ENCODE measurements around the gene WDFY4. TPM values are rescaled to one million over a fixed set of nuclear protein-coding genes. Genes with fewer than 3 reads are reported as not detected.

The WDFY4 gene
- total RNA-seq, 1 experiment from 2014 or later, result 0.16 TPM

DNA sequence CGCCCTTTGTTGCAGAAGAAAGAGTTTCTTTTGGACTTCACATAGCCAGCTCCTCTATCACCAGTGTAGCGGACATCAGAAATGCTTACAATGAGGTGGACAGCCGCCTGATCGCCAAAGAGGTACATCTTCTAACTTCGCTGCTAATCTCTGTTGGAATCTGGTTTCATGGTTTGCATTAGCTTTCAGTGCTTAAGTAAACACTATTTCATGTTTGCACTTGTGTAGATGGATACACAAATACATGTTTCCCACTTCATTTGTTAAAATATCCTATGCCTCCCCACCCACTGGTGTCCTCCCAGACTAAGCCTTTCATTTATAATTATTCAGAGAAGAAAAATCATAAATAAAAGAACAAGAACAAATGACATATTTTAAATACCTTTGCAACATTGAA lies 103.9 kb downstream of the WDFY4 start:
- no peak for DNase-seq (ENCODE audit: low read depth in 1 of 2, low spot score in 2 of 2)
- Histone ChIP-seq H3K36me3 (no peaks in the 10 kb centered on the region), H3K27me3 (replicated peaks) (no peaks in the 10 kb centered on the region), H3K27ac (no peak overlapping the region), H3K4me3 (no peak overlapping the region), H3K4me1 (replicated peaks) (peaks cover 17% of the 10 kb centered on the region), H3K9me3 (replicated peaks) (no peaks in the 10 kb centered on the region)

GRCh38 chr10:48789486-48790456 lies 105.1 kb downstream of the WDFY4 start:
- Histone ChIP-seq H3K27ac (no peak overlapping the region), H3K36me3 (no peaks in the 10 kb centered on the region), H3K27me3 (replicated peaks) (no peaks in the 10 kb centered on the region), H3K4me3 (no peak overlapping the region), H3K4me1 (replicated peaks) (peaks cover 17% of the 10 kb centered on the region), H3K9me3 (replicated peaks) (no peaks in the 10 kb centered on the region)
- no peak for DNase-seq (ENCODE audit: low read depth in 1 of 2, low spot score in 2 of 2)

GRCh38 chr10:48790457-48791044 lies 105.9 kb downstream of the WDFY4 start:
- DNase-seq (ENCODE audit: low read depth in 1 of 2, low spot score in 2 of 2), result no peak
- H3K4me3 ChIP-seq, result no peak overlapping the region
- no peaks in the 10 kb centered on the region for H3K9me3 ChIP-seq (replicated peaks)
- H3K27ac ChIP-seq, result no peak overlapping the region
- H3K4me1 ChIP-seq (replicated peaks), result peaks cover 17% of the 10 kb centered on the region
- no peaks in the 10 kb centered on the region for H3K27me3 ChIP-seq (replicated peaks)
- no peaks in the 10 kb centered on the region for H3K36me3 ChIP-seq

- DNase-seq (ENCODE audit: low read depth in 1 of 2, low spot score in 2 of 2), result no peak
- H3K27ac ChIP-seq, result no peak overlapping the region
- H3K4me1 ChIP-seq (replicated peaks), result peaks cover 17% of the 10 kb centered on the region
- no peak overlapping the region for H3K4me3 ChIP-seq
- no peaks in the 10 kb centered on the region for H3K36me3 ChIP-seq
- no peaks in the 10 kb centered on the region for H3K9me3 ChIP-seq (replicated peaks)
- no peaks in the 10 kb centered on the region for H3K27me3 ChIP-seq (replicated peaks)
Measured at GRCh38 chr10:48791267-48791928, 106.7 kb downstream of the WDFY4 start.

DNA sequence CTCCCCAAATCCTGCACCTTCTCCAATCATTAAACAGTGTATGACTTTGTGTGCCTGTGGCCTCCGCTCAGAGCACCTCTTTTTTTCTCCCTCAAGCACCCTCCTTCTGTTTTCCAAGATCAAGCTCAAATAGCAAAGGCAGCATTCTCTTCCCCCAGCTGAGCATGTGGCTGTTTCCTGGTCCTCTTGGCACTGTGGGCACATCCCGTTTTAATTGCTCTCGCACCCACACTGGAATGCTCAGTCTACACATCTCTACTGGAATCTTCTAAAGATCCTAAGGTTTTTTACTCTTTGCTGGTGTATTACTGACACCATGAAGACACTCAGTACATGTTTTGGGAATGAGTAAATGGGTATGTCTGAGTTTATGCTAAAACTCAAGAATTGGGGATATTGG lies 107.4 kb downstream of the WDFY4 start:
- H3K4me3 ChIP-seq, result no peak overlapping the region
- H3K27ac ChIP-seq, result no peak overlapping the region
- peak in 1 of 2 experiments; percentile 36 for DNase-seq (ENCODE audit: low read depth in 1 of 2, low spot score in 2 of 2)
- H3K27me3 ChIP-seq (replicated peaks), result no peaks in the 10 kb centered on the region
- no peaks in the 10 kb centered on the region for H3K9me3 ChIP-seq (replicated peaks)
- no peaks in the 10 kb centered on the region for H3K36me3 ChIP-seq
- H3K4me1 ChIP-seq (replicated peaks), result peaks cover 17% of the 10 kb centered on the region

DNA sequence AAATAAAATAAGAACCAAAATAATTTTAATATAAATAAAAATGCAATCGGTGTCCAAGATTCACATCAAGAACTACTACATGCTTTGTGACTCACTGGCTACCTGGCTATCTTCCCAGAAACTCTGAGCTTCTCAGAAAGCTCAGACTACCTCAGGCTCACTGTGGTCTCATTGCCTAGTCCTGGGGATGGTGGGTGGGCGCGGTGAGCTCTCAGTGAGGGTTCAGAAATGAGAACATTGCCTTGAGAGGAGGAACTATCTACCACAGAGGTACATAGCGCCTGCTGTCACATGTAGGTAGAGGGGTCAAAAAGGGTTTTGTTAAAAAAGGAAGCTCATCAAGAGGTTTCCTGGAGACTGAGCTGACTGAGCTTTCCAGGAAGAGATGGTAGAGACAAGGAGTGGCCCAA lies 108.0 kb downstream of the WDFY4 start:
- Histone ChIP-seq H3K36me3 (no peaks in the 10 kb centered on the region), H3K27me3 (replicated peaks) (no peaks in the 10 kb centered on the region), H3K4me1 (replicated peaks) (peaks cover 21% of the 10 kb centered on the region), H3K9me3 (replicated peaks) (no peaks in the 10 kb centered on the region), H3K27ac (no peak overlapping the region), H3K4me3 (no peak overlapping the region)
- DNase-seq (ENCODE audit: low read depth in 1 of 2, low spot score in 2 of 2), result peak; percentile 57 to 74

- Histone ChIP-seq H3K4me3 (no peak overlapping the region), H3K9me3 (replicated peaks) (no peaks in the 10 kb centered on the region), H3K27ac (no peak overlapping the region), H3K4me1 (replicated peaks) (peaks cover 35% of the 10 kb centered on the region), H3K27me3 (replicated peaks) (no peaks in the 10 kb centered on the region), H3K36me3 (no peaks in the 10 kb centered on the region)
- no peak for DNase-seq (ENCODE audit: low read depth in 1 of 2, low spot score in 2 of 2)
Measured at GRCh38 chr10:48794074-48794473, 109.4 kb downstream of the WDFY4 start.

GRCh38 chr10:48796713-48797245 lies 112.1 kb downstream of the WDFY4 start:
- Histone ChIP-seq H3K4me3 (no peak overlapping the region), H3K27ac (no peak overlapping the region), H3K36me3 (no peaks in the 10 kb centered on the region), H3K9me3 (replicated peaks) (no peaks in the 10 kb centered on the region), H3K27me3 (replicated peaks) (no peaks in the 10 kb centered on the region), H3K4me1 (replicated peaks) (peaks cover 55% of the 10 kb centered on the region)
- DNase-seq (ENCODE audit: low read depth in 1 of 2, low spot score in 2 of 2), result no peak

- Histone ChIP-seq H3K9me3 (replicated peaks) (no peaks in the 10 kb centered on the region), H3K27me3 (replicated peaks) (no peaks in the 10 kb centered on the region), H3K27ac (peak overlapping the region; percentile 86), H3K4me3 (no peak overlapping the region), H3K36me3 (no peaks in the 10 kb centered on the region), H3K4me1 (replicated peaks) (peaks cover 45% of the 10 kb centered on the region)
- DNase-seq (ENCODE audit: low read depth in 1 of 2, low spot score in 2 of 2), result no peak
Measured at GRCh38 chr10:48797830-48798229, 113.2 kb downstream of the WDFY4 start.

DNA sequence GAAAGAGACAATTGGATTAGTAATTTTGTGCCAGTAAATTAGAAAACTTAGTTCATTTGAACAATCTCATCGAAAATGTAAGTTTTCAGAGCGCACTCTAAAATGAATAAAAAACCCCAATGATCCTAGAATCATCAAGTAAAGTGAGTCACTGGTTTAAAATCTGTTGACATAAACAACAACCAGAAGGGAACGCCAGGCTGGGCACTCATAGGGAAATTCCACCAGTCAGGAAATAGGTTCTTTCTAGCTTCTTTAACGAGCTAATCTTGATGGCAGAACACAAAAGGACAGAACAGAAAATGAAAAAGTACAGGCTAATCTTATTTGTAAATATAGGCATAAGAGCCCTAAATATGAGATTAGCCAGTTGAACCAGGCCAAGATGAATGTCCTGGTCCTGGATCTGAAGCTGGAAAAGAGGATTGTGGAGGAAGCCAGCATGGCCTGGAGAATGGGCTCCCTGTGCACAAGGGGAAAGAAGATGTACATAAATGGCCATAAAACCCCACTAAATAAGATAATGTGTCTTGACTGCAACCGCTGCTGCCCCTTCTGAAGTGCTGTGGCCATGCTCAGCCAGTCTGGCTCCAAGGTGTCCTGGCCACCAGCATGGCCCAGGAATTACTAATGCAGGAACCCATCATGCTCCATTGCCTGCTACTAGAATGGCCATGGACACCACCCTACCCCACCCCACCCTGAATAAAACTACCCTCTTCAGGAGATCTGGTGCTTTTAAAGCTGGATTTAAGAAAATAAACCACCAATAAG lies 114.0 kb downstream of the WDFY4 start:
- Histone ChIP-seq H3K36me3 (no peaks in the 10 kb centered on the region), H3K27ac (peak overlapping the region; percentile 86), H3K4me3 (no peak overlapping the region), H3K9me3 (replicated peaks) (no peaks in the 10 kb centered on the region), H3K27me3 (replicated peaks) (no peaks in the 10 kb centered on the region), H3K4me1 (replicated peaks) (peaks cover 42% of the 10 kb centered on the region)
- peak; percentile 76 to 82 for DNase-seq (ENCODE audit: low read depth in 1 of 2, low spot score in 2 of 2)

DNA sequence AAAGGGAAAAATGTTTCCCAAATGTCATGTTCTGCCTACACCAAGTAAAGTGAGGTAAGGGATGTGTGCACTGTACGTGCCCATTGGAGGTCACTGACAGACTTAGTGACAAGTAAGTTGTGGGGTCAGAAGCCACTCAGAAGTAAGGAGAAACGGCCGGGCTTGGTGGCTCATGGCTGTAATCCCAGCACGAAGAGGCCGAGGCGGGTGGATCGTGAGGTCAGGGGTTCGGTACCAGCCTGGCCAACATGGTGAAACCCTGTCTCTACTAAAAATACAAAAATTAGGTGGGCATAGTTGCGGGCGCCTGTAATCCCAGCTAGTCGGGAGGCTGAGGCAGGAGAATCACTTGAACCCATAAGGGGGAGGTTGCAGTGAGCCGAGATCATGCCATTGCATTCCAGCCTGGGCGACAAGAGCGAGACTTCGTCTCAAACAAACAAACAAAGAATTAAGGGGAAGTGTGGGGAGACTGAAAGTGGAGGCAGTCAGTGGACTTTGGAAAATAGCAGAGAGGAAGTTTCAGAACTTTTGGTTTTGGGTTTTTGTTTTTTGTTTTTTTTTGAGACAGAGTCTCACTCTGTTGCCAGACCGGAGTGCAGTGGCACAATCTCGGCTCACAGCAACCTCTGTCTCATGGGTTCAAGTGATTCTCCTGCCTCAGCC lies 114.8 kb downstream of the WDFY4 start:
- H3K9me3 ChIP-seq (replicated peaks), result no peaks in the 10 kb centered on the region
- peaks cover 46% of the 10 kb centered on the region for H3K4me1 ChIP-seq (replicated peaks)
- H3K27ac ChIP-seq, result peak overlapping the region; percentile 86
- no peaks in the 10 kb centered on the region for H3K36me3 ChIP-seq
- DNase-seq (ENCODE audit: low read depth in 1 of 2, low spot score in 2 of 2), result no peak
- H3K4me3 ChIP-seq, result no peak overlapping the region
- no peaks in the 10 kb centered on the region for H3K27me3 ChIP-seq (replicated peaks)

DNA sequence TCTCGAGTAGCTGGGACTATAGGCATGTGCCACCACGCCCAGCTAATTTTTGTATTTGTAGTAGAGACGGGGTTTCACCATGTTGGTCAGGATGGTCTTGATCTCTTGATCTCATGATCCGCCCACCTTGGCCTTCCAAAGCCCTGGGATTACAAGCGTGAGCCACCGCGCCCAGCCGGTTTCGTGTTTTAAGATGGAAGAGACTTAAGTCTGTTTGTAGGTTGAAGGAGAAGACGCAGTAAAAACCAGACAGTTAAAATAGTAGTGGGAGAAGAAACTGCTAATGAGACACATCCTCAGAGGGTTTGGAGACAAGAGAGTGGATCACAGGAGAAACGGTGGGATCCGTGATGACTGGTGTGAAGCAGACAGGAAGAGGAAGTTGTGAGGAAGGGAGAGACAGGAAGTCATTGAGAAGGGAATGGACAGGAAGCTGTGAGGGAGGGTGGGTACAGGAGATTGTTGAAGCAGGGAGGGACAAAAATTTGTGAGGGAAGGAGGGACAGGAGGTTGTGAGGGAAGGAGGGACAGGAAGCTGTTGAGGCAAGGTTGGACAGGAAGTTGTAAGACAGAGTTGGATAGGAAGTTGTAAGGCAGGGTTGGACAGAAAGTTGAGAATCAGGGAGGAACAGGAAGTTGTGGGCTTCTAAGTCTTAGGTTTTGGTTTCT lies 115.5 kb downstream of the WDFY4 start:
- Histone ChIP-seq H3K4me1 (replicated peaks) (peaks cover 53% of the 10 kb centered on the region), H3K4me3 (no peak overlapping the region), H3K36me3 (no peaks in the 10 kb centered on the region), H3K27ac (peak overlapping the region; percentile 86), H3K9me3 (replicated peaks) (no peaks in the 10 kb centered on the region), H3K27me3 (replicated peaks) (no peaks in the 10 kb centered on the region)
- no peak for DNase-seq (ENCODE audit: low read depth in 1 of 2, low spot score in 2 of 2)

All from SJSA1 (cell line).